Measurements from ENCODE around the gene ASMTL.
"Not testable (repeated sequence)": the region's sequence is repeated elsewhere in the genome, so short reads cannot be mapped to it uniquely, and the experiment has no call there.

The ASMTL gene

GRCh38 chrX:1387141-1387776 is 65.5 kb downstream of the ASMTL start:
- no peak for FAIRE-seq

GRCh38 chrX:1386338-1387127 is 66.2 kb downstream of the ASMTL start:
- no peak for FAIRE-seq

GRCh38 chrX:1385253-1386223 is 67.2 kb downstream of the ASMTL start:
- no peak for FAIRE-seq

GRCh38 chrX:1384658-1385252 is 68.0 kb downstream of the ASMTL start:
- no peak for FAIRE-seq

- FAIRE-seq, result no peak
Observed at GRCh38 chrX:1380672-1381233, 72.0 kb downstream of the ASMTL start.

- no peak for FAIRE-seq
Observed at GRCh38 chrX:1378306-1378759, 74.4 kb downstream of the ASMTL start.

GRCh38 chrX:1368385-1368698 is 84.4 kb downstream of the ASMTL start:
- FAIRE-seq, result no peak

GRCh38 chrX:1366363-1366762 is 86.3 kb downstream of the ASMTL start:
- FAIRE-seq, result not testable (repeated sequence)

GRCh38 chrX:1361910-1362309 is 90.8 kb downstream of the ASMTL start:
- FAIRE-seq, result no peak

GRCh38 chrX:1361275-1361674 is 91.4 kb downstream of the ASMTL start:
- FAIRE-seq, result no peak

- no peak for FAIRE-seq
Observed at GRCh38 chrX:1360171-1360570, 92.5 kb downstream of the ASMTL start.

GRCh38 chrX:1359477-1359873 is 93.2 kb downstream of the ASMTL start:
- FAIRE-seq, result no peak

- FAIRE-seq, result no peak
Observed at GRCh38 chrX:1358793-1359476, 93.8 kb downstream of the ASMTL start.

GRCh38 chrX:1357993-1358392 is 94.7 kb downstream of the ASMTL start:
- no peak for FAIRE-seq

GRCh38 chrX:1355131-1356046 is 97.3 kb downstream of the ASMTL start:
- FAIRE-seq, result no peak

- no peak for FAIRE-seq
Observed at GRCh38 chrX:1354036-1355019, 98.4 kb downstream of the ASMTL start.

Measured in TTC549 (cell line).